ENCODE measurements around the gene POU4F1.

The POU4F1 gene

DNA sequence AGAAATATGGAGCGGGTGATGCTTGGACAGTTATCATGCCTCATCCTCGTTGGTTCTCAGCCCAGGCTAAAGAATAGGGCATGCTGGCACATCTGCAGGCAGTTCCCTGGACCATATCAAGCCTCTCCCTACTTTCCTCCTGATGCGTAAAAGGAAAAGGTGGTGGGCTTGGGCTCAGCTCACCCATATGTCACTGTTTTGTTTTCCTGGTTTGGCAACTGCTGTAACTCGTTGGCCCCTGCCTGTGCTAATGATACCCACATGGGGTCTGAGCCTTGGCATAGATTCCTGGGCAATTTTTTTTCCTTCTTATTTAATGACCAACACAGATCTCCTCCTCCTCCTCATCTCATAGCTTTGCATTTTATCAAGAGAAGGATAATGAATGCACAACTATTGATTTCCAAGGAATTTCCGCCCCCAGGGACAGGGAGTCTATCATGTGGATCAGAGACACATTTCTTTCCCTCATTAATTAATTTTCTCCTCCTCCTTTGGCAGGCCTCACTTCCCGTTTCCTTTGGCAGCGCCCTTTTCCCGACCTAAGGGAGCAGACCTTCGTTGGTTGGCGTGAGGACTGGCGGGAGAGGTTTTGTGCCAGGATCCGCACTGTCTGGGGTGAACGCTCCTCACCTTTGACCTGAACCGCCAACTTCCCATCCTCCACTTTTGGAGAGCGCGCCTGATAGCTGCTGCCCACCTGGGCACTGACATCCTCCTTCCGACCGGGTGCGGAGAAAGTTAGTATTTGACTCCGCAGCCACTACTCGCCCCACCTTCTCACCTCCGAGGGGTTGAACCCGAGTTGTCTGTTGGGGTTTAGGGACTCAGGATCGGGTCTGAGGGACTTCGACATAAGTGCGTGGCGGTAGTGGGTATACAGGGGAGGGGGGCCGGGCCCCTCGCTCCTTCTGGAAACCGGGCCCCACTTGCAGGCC, 3.4 kb upstream of the POU4F1 start:
- DNase-seq, result no peak

GRCh38 chr13:78604782-78605611, 1.6 kb upstream of the POU4F1 start:
- DNase-seq, result no peak

GRCh38 chr13:78602561-78603239, 652 bp downstream of the POU4F1 start:
- no peak for DNase-seq

DNA sequence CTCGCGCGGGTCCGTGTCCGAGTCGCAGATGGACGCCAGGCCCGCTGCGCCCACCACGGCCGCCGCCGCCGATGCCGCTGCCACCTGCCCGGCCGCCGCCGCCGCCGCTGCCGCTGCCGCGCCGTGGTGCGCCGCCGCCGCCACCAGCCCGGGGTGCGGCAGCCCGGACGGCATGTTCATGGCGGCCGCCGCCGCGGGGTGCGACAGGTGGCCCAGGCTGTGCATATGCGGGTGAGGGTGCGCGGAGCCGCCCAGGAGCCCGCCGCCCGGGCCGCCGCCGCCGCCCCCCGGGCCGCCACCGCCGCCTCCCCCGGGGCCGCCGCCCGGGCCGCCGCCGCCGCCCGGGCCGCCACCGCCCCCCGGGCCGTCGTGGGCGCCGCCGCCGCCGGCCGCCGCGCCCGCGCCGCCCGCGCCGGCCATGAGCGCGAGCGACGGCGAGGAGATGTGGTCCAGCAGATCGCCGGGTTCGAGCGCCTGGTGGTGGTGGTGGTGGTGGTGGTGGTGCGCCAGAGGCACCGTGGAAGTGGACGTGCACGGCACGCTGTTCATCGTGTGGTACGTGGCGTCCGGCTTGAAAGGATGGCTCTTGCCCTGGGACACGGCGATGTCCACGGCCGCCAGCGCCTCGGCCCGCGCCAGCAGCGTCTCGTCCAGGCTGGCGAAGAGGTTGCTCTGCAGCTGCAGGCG, 1.3 kb downstream of the POU4F1 start:
- DNase-seq, result no peak

- DNase-seq, result no peak
Measured at GRCh38 chr13:78601124-78601873, 2.1 kb downstream of the POU4F1 start.

GRCh38 chr13:78600280-78600883, 3.0 kb downstream of the POU4F1 start:
- DNase-seq, result no peak

DNA sequence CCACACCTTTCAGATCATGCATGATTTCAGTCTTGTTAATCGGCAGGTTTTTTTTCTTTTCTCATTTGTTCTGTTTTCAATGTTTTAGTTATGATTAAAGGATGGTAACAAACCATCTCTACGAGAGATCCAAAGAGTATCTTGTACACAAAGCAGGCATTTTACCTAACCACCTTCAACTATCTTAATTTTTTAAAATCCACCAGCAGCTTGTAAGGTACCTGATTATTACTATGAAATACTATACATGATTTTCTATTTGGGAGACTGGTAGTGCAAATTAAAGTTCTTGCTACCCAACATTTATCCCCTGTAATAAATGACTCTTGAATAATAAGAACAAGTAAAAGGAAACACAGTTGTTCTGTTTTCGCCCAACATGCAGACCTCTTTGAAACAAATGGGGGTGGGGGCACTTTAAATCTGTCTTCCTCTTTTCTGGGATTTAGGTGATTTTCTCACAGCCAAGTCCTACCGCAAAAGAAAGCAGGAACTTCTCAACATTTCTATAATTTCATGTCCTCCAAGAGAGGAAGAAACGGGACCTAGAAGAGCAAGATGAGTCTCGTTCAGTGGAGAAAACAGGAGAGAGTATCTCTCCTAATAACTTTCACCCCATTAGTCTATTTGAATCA, 3.6 kb downstream of the POU4F1 start:
- no peak for DNase-seq

- DNase-seq, result no peak
Measured at GRCh38 chr13:78598966-78599644, 4.2 kb downstream of the POU4F1 start.

GRCh38 chr13:78598116-78598781, 5.1 kb downstream of the POU4F1 start:
- no peak for DNase-seq

DNA sequence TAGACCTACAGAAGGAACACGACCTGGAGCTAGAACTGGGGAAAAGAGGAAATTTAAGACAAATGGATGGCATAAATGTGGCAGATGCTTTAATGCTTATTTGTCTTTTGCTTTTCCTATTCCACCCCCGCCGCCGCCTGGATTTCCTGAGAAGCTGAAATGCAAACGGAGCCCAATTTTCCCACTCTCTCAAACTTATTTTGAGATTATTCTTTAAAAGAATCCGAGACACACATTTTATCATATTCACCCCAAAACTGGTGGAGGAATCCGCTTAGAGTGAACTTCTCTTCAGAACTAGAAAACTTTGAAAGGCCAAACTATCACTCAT, 5.8 kb downstream of the POU4F1 start:
- no peak for DNase-seq

DNA sequence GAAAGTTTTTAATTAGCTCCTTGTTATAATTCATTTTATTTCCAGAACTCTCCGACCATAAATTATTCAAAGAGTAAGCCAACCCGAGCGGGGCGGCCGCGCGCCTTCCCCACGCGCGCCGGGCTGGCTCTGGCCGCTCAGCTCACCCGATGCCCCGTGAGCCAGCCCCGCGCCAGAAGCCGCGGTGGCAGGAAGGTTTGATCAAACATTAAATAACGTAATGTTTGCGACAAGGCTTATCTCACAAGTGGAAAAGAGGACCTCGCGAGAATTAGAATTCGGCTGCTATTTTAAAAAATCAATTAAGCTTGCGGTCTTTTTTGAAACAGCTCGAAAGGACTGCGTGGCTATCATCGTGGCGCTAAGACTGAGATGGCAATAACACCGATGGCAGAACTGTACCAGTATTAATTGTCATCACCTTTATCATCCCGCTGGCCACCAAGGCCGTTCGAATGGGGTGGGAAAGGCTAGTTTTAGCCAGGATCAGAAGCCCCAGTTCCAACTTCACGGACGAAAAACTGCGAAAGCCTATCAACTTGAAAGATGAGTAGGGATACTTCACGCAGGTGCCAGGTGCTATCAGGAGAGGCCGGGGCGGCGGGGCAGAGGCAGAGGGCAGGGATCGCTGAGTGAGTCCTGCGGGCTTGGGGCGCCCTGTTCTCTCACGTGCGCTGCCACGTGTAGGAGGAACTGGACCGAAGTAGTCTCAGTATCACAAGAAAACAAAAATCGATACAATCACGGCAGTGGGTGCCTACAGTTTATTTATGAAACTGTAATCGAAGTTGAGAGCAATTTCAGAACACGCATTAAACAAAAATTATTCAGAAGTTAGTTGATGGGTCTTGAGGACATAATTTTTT, 6.4 kb downstream of the POU4F1 start:
- DNase-seq, result no peak

DNA sequence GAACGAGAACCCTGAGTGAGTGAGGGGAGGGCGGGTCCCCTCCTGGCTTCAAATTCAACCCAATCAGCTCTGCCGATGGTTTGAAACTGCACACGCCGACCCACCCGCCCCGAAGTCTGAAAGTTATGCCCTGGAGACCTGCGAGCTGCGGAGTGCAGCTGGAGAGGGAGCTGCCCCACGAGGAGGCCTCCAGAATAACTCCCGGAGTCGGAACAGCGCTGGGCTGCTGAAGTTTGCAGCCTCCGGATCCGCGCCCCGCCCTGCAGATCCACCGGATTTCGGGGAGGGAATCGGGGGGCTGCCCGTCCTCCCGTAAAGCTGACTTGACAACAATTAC, 7.0 kb downstream of the POU4F1 start:
- DNase-seq, result no peak

GRCh38 chr13:78595495-78596398, 7.6 kb downstream of the POU4F1 start:
- no peak for DNase-seq

GRCh38 chr13:78594456-78594975, 8.8 kb downstream of the POU4F1 start:
- DNase-seq, result no peak

- no peak for DNase-seq
Measured at GRCh38 chr13:78593652-78594455, 9.5 kb downstream of the POU4F1 start.

DNA sequence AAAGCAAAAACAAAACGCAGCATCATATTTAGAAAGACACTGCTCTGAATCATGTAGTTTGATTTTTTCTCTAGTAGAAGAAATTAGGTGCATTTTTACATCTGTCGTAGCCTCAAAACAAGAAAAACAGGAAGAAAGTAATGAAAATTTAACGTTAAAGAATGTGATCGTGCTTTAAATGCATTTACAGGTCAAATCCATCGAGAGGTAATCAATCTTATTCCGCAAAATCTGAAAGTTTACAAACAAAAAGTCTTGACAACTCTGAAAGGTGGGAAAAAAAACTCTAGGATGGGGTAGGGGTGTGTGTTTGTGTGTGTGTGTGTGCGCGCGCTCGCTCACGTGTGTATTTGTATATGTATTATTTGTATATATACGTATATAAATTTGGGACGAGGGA, 10.2 kb downstream of the POU4F1 start:
- DNase-seq, result no peak

- DNase-seq, result no peak
Measured at GRCh38 chr13:78592584-78592983, 10.8 kb downstream of the POU4F1 start.
